Spleen (tissue), 11 donors: Measurements from ENCODE around the gene SCP2. TPM values are rescaled to one million over a fixed set of nuclear protein-coding genes. Genes with fewer than 3 reads are reported as not detected.

Experiments
- DNase-seq: peaks from one replicate; pipeline ENCODE4 v3.0.0-alpha.2; 2020
- H3K27ac ChIP-seq, 8 donors: fragments of 200-600 bp; sonication (generic) in 7 of 8; 1 replicate in 4 of 8; 2 replicates in 4 of 8; pipeline versions ENCODE4 v1.5.0 to v1.8.0; 2016 to 2021; ENCODE audit warnings: inconsistent platforms in 4 of 8, mild to moderate bottlenecking in 4 of 8, moderate library complexity in 1 of 8
- H3K27me3 ChIP-seq, 7 donors: fragments of 200-600 bp; sonication (generic) in 6 of 7; replicated peaks in 1 of 7; 1 replicate in 4 of 7; 2 replicates in 3 of 7; pipeline versions ENCODE4 v1.5.0 to v1.8.0; 2016 to 2021; ENCODE audit warnings: inconsistent platforms in 3 of 7, mild to moderate bottlenecking in 1 of 7
- H3K36me3 ChIP-seq, 6 donors: fragments of 200-600 bp; sonication (generic) in 5 of 6; 1 replicate in 4 of 6; 2 replicates in 2 of 6; pipeline versions ENCODE4 v1.5.0 to v1.8.0; 2016 to 2021; ENCODE audit warnings: inconsistent platforms in 2 of 6
- H3K4me1 ChIP-seq, 6 donors: fragments of 200-600 bp; sonication (generic) in 5 of 6; 1 replicate in 3 of 6; 2 replicates in 3 of 6; pipeline versions ENCODE4 v1.5.0 to v1.8.0; 2016 to 2021; ENCODE audit warnings: inconsistent platforms in 3 of 6
- H3K4me3 ChIP-seq, 8 donors: fragments of 200-600 bp; sonication (generic) in 7 of 8; 1 replicate in 4 of 8; 2 replicates in 4 of 8; pipeline versions ENCODE4 v1.5.0 to v1.8.0; 2016 to 2021; ENCODE audit warnings: inconsistent platforms in 4 of 8, mild to moderate bottlenecking in 4 of 8, moderate library complexity in 2 of 8
- H3K9me3 ChIP-seq, 8 donors: fragments of 200-600 bp; sonication (generic) in 7 of 8; 1 replicate in 4 of 8; 2 replicates in 4 of 8; pipeline versions ENCODE4 v1.5.0 to v1.8.0; 2016 to 2021; ENCODE audit warnings: inconsistent platforms in 4 of 8
- POLR2A ChIP-seq, 3 donors: fragments of 450-650 bp; IDR thresholded peaks; one replicate each; pipeline ENCODE4 v1.5.1; 2017; ENCODE audit warnings: antibody characterized with exemption in 3 of 3, mild to moderate bottlenecking in 1 of 3
- POLR2AphosphoS5 ChIP-seq, 3 donors: sonication (generic); formaldehyde crosslinking; IDR thresholded peaks; one replicate each; pipeline ENCODE4 v1.5.1; 2017; ENCODE audit warnings: antibody characterized with exemption in 3 of 3
- WGBS, 5 donors: extraction: QIAGEN DNeasy Blood & Tissue Kit in 3 of 5; methylation state at CpG; one replicate each; pipeline versions ENCODE4 v1.1.5 to v1.1.7; 2013 to 2018; 5-methylcytosine and 5-hydroxymethylcytosine counted together
- intact Hi-C: fragments of 100-400 bp; cut with DNase I; formaldehyde crosslinking; loops from one replicate; pipeline ENCODE4 v1.15.0; 2023; ENCODE audit warnings: low total_unique reads
- polyA plus RNA-seq, 3 donors: library from polyadenylated mRNA; stranded (reverse); fragments of 200-250 nt; gene quantifications; one replicate each; pipeline ENCODE4 v1.2.1, GENCODE V29; 2013
- total RNA-seq, 7 donors: library from RNA; depleted of rRNA in 3 of 7; stranded (reverse); fragments of >200 nt in 3 of 7; fragmentation: NEBNext Ultra II Directional in 4 of 7; extraction: Animal tissue kit (Norgen Biotek cat#: 25700) in 4 of 7; gene quantifications; one replicate each; pipeline versions ENCODE4 v1.1.0 to v1.2.1, GENCODE V29; 2016 to 2021
- TF ChIP-seq, protein P1 (sequence below), 11 experiments: fragments of 200-600 bp in 7 of 11; fragments of 450-650 bp in 4 of 11; sonication (generic) in 4 of 11; IDR thresholded peaks in 8 of 11; conservative IDR thresholded peaks in 3 of 11; 1 replicate in 7 of 11; 2 replicates in 4 of 11; pipeline versions ENCODE4 v1.4.0 to v1.8.0; 2016 to 2021; ENCODE audit warnings: antibody characterized with exemption in 11 of 11, inconsistent platforms in 4 of 11, mild to moderate bottlenecking in 1 of 11
- donor health status: healthy with polysubstance abuse.
- donor health status: DM: no; HTN: no; CAD: no; lungs with moderate emphysema.
- donor health status: DM: no; HTN: no; CAD: no.
- donor health status: Bipolar disorder and iron deficiency.
- donor health status: healthy.
- donor health status: DM: no; HTN: no; CAD: no.
- donor health status: DM: yes; HTN: yes; CAD: no.

The SCP2 gene
- total and polyA plus RNA-seq, 10 donors: 69.4 to 105 (median 83.6) TPM

DNA sequence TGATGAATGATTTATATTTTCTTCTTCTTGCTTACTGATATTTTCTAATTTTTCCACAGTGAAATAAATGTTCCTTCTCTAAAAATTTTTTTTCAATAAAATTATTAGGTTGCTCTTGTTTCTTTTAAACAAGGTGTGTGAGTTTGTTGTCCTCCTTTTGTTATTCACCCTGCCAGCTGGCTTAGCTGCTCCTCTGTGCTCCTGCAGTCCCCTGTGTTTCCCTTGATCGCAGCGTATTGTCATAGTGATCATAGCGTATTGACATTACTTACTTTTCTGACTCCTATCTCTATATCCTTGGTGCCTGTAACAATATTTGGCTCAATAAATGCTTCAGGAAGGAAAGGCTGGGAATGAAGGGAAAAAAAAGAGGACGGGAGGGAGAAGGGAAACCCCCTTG, 110.1 kb downstream of the SCP2 start:
- TF ChIP-seq POLR2AphosphoS5 (IDR thresholded peaks at IDR 0.05) (no peak), POLR2A (IDR thresholded peaks at IDR 0.05) (no peak)
- TF ChIP-seq, protein P1, sequence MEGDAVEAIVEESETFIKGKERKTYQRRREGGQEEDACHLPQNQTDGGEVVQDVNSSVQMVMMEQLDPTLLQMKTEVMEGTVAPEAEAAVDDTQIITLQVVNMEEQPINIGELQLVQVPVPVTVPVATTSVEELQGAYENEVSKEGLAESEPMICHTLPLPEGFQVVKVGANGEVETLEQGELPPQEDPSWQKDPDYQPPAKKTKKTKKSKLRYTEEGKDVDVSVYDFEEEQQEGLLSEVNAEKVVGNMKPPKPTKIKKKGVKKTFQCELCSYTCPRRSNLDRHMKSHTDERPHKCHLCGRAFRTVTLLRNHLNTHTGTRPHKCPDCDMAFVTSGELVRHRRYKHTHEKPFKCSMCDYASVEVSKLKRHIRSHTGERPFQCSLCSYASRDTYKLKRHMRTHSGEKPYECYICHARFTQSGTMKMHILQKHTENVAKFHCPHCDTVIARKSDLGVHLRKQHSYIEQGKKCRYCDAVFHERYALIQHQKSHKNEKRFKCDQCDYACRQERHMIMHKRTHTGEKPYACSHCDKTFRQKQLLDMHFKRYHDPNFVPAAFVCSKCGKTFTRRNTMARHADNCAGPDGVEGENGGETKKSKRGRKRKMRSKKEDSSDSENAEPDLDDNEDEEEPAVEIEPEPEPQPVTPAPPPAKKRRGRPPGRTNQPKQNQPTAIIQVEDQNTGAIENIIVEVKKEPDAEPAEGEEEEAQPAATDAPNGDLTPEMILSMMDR (IDR thresholded peaks at IDR 0.05 in 8 of 11, conservative IDR thresholded peaks at IDR 0.05 in 3 of 11): no peak
- Histone ChIP-seq H3K9me3 (no peaks in the 10 kb centered on the region), H3K36me3 (peaks cover 0 to 65% (median 32%) of the 10 kb centered on the region in 6 donors), H3K27ac (no peak overlapping the region), H3K27me3 (no peaks in the 10 kb centered on the region), H3K4me1 (no peaks in the 10 kb centered on the region), H3K4me3 (no peak overlapping the region)
- 86 to 91% (median 90%) methylated on average over 4 of the region's 4 CpGs for WGBS, 5 donors
- DNase-seq: no peak
- intact Hi-C loops: no loop called here

DNA sequence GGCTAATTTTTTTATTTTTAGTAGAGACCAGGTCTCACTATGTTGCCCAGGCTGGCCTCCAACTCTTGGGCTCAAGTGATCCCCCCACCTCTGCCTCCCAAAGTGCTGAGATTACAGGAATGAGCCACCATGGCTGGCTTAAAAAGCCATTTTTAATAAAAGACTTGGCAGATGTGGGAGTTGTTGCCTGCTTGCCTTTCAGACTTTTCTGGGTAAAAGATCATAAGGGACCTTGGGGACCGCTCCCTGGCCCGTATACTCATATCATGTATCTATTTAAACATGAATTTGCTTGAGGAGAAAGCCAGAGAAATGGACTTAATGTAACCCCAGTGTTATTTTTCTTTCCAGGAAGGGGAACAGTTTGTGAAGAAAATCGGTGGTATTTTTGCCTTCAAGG, 111.5 kb downstream of the SCP2 start:
- no peak for DNase-seq
- intact Hi-C loops: no loop called here
- no peaks in the 10 kb centered on the region for H3K27me3 ChIP-seq
- peaks cover 0 to 65% (median 29%) of the 10 kb centered on the region in 6 donors for H3K36me3 ChIP-seq
- TF ChIP-seq POLR2AphosphoS5 (IDR thresholded peaks at IDR 0.05): no peak
- TF ChIP-seq, protein P1 (IDR thresholded peaks at IDR 0.05 in 8 of 11, conservative IDR thresholded peaks at IDR 0.05 in 3 of 11): no peak
- H3K9me3 ChIP-seq: no peaks in the 10 kb centered on the region
- H3K27ac ChIP-seq: no peak overlapping the region
- no peaks in the 10 kb centered on the region for H3K4me1 ChIP-seq
- WGBS, 5 donors: 93 to 96% (median 95%) methylated on average over 3 of the region's 3 CpGs
- H3K4me3 ChIP-seq: no peak overlapping the region

DNA sequence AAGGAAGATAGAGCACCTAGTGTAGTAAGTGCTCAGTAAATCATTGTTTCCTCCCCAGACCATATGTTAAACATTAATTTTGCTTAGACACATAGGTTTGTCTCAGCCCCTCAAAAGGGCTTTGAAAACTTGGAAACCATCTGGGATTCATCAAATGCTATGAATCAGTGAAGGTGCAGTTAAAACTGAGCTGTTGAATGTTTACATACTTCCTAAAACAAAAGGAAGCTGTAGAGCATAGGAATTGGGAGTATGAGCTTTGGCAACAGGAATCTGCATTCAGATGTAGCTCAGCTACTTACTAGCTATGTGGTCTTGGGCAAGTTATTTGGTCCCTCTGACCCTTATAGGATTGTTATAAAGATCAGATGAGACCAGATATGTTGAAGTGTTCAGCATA, 116.2 kb downstream of the SCP2 start:
- Histone ChIP-seq H3K4me3 (no peak overlapping the region), H3K9me3 (no peaks in the 10 kb centered on the region), H3K4me1 (peaks cover 0 to 3% (median 0%) of the 10 kb centered on the region in 6 donors), H3K27ac (no peak overlapping the region), H3K27me3 (no peaks in the 10 kb centered on the region), H3K36me3 (peaks cover 0 to 95% (median 36%) of the 10 kb centered on the region in 6 donors)
- no peak for DNase-seq
- TF ChIP-seq, protein P1 (IDR thresholded peaks at IDR 0.05 in 8 of 11, conservative IDR thresholded peaks at IDR 0.05 in 3 of 11): no peak
- TF ChIP-seq POLR2AphosphoS5 (IDR thresholded peaks at IDR 0.05) (no peak), POLR2A (IDR thresholded peaks at IDR 0.05) (no peak)
- intact Hi-C loops: no loop called here

DNA sequence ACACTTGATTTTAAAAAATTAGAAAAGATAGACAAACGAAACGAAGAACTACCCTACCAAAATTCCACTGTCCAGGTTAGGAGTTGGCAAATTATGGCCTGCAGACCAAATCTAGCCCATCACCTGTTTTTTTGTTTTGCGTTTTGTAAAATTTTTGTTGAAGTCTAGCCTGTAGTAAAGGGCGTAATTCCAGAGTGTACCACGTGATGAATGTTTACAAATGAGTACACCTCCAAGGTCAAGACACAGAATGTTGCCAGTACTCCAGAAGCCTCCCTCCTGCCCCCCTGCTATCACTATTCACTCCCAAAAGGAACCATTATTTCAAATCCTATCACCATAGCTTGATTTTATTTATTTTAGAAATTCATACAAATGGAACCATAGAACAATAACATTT, 117.8 kb downstream of the SCP2 start:
- Histone ChIP-seq H3K4me3 (no peak overlapping the region), H3K27ac (no peak overlapping the region), H3K4me1 (peaks cover 0 to 3% (median 0%) of the 10 kb centered on the region in 6 donors), H3K27me3 (no peaks in the 10 kb centered on the region), H3K36me3 (peaks cover 3 to 95% (median 31%) of the 10 kb centered on the region in 6 donors), H3K9me3 (no peaks in the 10 kb centered on the region)
- DNase-seq: no peak
- intact Hi-C loops: no loop called here
- WGBS, 5 donors: 87 to 97% (median 94%) methylated on average over 5 of the region's 5 CpGs
- TF ChIP-seq, protein P1 (IDR thresholded peaks at IDR 0.05 in 8 of 11, conservative IDR thresholded peaks at IDR 0.05 in 3 of 11): no peak
- no peak for TF ChIP-seq POLR2AphosphoS5 (IDR thresholded peaks at IDR 0.05)
